Measurements from ENCODE around the gene FARP2.

Gene FARP2

GRCh38 chr2:241491549-241492173 is 135.6 kb downstream of the FARP2 start:
- no peak overlapping the region for H3K4me3 ChIP-seq (ENCODE audit: low read depth, low read length)
- TF ChIP-seq, protein P1, sequence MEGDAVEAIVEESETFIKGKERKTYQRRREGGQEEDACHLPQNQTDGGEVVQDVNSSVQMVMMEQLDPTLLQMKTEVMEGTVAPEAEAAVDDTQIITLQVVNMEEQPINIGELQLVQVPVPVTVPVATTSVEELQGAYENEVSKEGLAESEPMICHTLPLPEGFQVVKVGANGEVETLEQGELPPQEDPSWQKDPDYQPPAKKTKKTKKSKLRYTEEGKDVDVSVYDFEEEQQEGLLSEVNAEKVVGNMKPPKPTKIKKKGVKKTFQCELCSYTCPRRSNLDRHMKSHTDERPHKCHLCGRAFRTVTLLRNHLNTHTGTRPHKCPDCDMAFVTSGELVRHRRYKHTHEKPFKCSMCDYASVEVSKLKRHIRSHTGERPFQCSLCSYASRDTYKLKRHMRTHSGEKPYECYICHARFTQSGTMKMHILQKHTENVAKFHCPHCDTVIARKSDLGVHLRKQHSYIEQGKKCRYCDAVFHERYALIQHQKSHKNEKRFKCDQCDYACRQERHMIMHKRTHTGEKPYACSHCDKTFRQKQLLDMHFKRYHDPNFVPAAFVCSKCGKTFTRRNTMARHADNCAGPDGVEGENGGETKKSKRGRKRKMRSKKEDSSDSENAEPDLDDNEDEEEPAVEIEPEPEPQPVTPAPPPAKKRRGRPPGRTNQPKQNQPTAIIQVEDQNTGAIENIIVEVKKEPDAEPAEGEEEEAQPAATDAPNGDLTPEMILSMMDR (IDR thresholded peaks at IDR 0.05; ENCODE audit: borderline replicate concordance, insufficient read depth, low read depth, low read length) = no peak

GRCh38 chr2:241492174-241492565 is 136.1 kb downstream of the FARP2 start:
- TF ChIP-seq, protein P1 (IDR thresholded peaks at IDR 0.05; ENCODE audit: borderline replicate concordance, insufficient read depth, low read depth, low read length) = no peak

DNA sequence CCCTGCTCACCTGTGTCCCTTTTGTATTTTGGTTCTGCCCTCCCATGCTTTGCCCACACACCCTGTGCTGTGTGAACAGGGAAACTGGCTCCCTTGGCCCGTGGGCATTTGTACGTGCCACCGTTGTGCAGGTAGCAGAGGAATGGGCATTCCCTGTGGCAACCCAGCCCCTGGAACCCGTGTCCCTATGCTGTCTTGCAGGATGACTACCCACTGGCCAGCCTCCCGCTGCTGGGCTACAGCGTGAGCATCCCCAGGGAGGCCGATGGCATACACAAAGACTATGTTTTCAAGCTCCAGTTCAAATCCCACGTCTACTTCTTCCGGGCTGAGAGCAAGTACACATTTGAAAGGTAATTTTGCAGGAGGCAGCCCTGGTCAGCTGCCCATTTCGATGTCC is 137.0 kb downstream of the FARP2 start:
- H3K4me3 ChIP-seq (ENCODE audit: low read depth, low read length) = no peak overlapping the region
- TF ChIP-seq, protein P1 (IDR thresholded peaks at IDR 0.05; ENCODE audit: borderline replicate concordance, insufficient read depth, low read depth, low read length) = no peak

More at GRCh38 chr2:241492174-241492565, 136.1 kb downstream of the FARP2 start:
- H3K4me3 ChIP-seq (ENCODE audit: low read depth, low read length) = no peak overlapping the region

GRCh38 chr2:241494311-241494908 is 138.3 kb downstream of the FARP2 start:
- H3K4me3 ChIP-seq (ENCODE audit: low read depth, low read length) = no peak overlapping the region
- TF ChIP-seq, protein P1 (IDR thresholded peaks at IDR 0.05; ENCODE audit: borderline replicate concordance, insufficient read depth, low read depth, low read length) = no peak

DNA sequence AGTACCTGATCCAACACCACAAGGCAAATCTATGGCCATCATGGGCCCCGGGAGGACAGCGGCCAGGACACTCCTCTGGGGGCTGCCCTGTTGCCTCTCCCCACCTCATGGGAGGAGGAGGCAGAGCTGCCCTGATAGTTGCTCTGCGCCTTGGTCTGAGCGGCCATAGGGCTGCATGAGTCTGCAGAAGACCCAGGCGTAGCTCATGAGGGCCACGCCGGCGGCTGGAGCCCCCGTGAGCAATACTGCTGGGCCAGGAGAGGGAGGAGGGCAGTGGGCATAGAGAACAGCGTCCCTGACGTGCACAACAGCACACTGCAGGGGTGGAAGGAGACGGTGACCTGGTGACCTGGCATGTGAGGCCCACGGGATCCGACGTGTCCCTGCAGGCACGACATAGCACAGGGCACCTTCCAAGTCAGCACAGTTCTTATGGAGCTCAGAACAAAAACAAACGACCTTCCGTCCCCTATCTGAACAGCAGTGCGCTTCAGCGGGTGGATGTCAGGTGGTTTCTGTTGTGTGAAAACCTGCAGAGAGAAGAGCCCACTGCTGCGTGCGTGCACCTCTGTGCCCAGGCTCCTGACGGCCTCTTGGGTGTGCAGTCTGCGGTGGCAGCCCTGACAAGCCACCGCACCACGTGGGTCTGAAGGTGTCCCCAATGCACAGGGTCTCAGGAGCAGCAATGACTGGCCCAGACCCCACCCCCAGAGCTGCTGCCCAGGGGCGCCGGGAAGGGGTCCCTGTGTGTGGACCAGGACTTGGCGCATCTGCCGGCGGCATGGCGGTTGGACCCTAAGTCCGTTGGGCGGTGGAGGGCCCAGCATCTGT is 139.3 kb downstream of the FARP2 start:
- no peak overlapping the region for H3K4me3 ChIP-seq (ENCODE audit: low read depth, low read length)
- TF ChIP-seq, protein P1 (IDR thresholded peaks at IDR 0.05; ENCODE audit: borderline replicate concordance, insufficient read depth, low read depth, low read length) = no peak

DNA sequence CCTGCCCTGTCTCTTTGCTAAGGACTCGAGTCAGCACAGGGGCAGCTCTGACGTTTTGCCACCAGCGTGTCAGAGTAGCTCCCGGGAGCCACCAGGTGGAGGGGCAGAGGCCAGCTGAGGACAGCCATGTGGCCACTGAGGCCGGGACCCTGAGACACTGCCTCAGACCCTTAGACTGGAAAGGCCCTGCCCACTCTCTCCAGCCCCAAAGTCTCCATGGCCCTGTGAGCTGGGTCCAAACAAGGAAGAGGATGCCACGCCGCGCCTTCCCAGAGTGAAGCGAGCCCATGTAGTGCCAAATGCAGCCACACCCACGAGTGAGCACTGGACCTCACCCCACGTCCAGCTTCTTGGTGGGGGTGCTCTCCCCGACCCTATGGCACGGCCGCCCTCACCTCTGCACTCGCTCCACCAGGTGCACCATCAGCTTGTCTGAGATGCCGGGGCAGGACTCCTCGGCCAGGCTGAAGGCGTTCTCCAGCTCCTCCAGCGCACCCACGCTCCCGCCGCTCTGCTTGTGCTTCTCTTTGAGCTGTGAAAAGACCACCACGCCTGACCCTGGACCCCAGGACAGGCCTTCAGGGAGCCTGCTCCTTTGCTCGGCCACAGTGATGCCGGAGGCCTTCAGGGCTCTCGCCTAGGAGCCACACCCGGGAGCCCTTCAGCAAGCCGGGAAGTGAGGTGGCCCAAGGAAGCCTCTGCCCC is 140.1 kb downstream of the FARP2 start:
- TF ChIP-seq, protein P1 (IDR thresholded peaks at IDR 0.05; ENCODE audit: borderline replicate concordance, insufficient read depth, low read depth, low read length) = no peak
- no peak overlapping the region for H3K4me3 ChIP-seq (ENCODE audit: low read depth, low read length)

Data from GM12875 (cell line).